ENCODE data around the gene HTT.

The HTT gene

DNA sequence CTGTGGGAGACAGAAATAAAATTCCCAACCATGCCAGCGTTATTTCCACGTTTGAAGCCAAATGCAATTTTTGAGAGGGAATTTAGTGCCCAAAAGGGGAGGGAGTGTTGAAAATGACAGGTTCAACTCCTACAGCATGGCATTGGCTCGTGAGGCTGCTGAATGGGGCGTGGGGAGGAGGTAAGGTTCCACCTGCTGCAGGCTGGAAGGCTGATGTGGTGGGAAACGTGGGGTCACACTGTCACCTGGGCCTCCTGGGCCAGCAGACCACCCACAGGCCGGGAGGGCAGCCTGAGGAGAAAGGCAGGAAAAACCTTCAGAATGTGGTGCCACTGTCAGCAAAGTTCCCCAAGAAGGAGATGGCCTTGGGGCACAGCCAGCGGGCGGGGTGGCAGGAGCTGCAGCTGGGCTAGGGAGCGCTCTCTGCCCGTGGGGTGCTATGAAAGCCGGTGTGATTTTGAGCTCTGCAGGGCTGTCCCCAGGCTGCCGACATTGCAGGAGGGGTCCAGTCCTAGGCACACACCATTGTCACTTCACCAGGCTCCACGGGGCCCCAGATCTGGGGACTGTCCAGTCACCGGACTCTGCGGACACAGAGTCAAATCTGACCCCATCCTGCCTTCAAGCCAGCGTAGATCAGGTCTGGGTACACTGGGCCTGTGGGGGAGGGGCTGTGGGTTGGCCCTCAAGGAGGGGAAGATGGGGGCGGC lies 194.1 kb downstream of the HTT start:
- Histone ChIP-seq H3K4me2 (ENCODE audit: insufficient read depth, low read length, poor library complexity, severe bottlenecking) (no peak overlapping the region), H3K9me3 (replicated peaks in 1 of 2; ENCODE audit: control insufficient read depth in 2 of 2, insufficient read depth in 1 of 2, low read depth in 1 of 2, low read length in 2 of 2) (no peaks in the 10 kb centered on the region), H3K79me1 (ENCODE audit: low read depth, low read length) (no peaks in the 10 kb centered on the region), H3K14ac (ENCODE audit: low read length) (no peak overlapping the region), H3K36me3 (replicated peaks in 1 of 2; ENCODE audit: control insufficient read depth in 2 of 2, insufficient read depth in 2 of 2, low read length in 2 of 2) (no peaks in the 10 kb centered on the region), H2AFZ (ENCODE audit: low read length) (no peak overlapping the region), H4K8ac (ENCODE audit: low read depth, low read length) (no peak overlapping the region), H3K4me3 (ENCODE audit: low read length in 2 of 2) (no peak overlapping the region), H2BK120ac (ENCODE audit: low read depth, low read length) (peak overlapping the region; percentile 92), H3K23ac (ENCODE audit: low read depth, low read length, poor library complexity) (no peak overlapping the region), H3K4me1 (ENCODE audit: control insufficient read depth in 2 of 2, insufficient read depth in 1 of 2, low read depth in 1 of 2, low read length in 2 of 2) (peaks cover 8 to 12% of the 10 kb centered on the region in 2 donors), H3K18ac (ENCODE audit: low read length) (peak overlapping the region; percentile 92), H3K9ac (ENCODE audit: low read depth, low read length, poor library complexity) (peak overlapping the region; percentile 64), H2BK15ac (ENCODE audit: low read length) (peak overlapping the region; percentile 96), H4K91ac (ENCODE audit: low read depth, low read length, poor library complexity) (no peak overlapping the region), H2BK5ac (ENCODE audit: low read length) (peak overlapping the region; percentile 59), H3K27ac (replicated peaks; ENCODE audit: low read length) (no peak overlapping the region), H3K4ac (ENCODE audit: low read length) (no peak overlapping the region), H2AK5ac (ENCODE audit: low read depth, low read length) (peak overlapping the region; percentile 96), H3K27me3 (ENCODE audit: control insufficient read depth in 3 of 3, insufficient read depth in 3 of 3, low read depth in 1 of 3, low read length in 3 of 3) (no peaks in the 10 kb centered on the region), H2BK12ac (ENCODE audit: low read length) (no peak overlapping the region)
- WGBS, 2 donors (ENCODE audit: extremely low coverage in 2 of 2, insufficient read length in 2 of 2, insufficient replicate concordance in 1 of 2), result no CpG with 5 or more reads among the region's 17 CpGs
- DNase-seq (ENCODE audit: low spot score), result no peak

DNA sequence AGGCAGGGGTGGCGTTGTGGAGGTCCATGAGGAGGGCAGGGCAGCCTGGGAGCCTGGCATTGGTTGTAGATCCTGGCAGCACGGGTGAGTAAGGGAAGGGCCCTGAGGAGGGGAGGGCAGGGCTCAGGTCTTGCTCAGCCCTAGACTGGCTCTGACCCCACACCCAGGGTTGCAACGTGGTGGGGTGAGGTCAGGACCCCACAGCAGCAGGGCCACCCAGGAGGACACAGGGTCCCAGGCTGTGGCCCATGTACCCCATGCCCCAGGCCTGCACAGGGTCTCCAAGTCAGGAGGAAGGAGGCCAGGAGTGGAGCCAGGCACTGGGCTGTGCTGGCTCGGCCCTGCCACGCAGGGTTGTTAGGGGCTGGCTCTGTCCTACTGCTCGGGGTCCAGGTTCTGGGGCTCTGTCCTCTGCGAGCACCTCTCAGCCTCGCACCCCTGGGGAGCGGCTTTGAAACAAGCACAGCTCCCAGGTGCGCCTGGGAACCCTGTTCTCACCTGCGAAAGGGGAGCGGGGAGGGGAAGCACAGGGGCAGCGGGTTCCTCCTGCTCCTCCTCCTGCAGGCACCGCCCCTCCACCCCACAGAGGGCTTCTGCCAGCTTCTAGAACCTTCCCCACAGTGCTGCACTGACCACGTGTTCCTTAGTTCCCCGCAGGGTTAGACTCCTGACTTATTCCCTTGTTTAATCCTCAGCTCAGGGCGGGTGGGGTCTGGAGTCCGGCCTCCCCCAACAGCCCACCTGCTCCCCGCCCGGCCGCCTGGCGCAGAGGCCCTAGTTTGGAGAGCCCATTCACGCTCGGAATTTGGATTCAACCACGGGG lies 194.8 kb downstream of the HTT start:
- no peak overlapping the region for H3K4ac ChIP-seq (ENCODE audit: low read length)
- H3K36me3 ChIP-seq (replicated peaks in 1 of 2; ENCODE audit: control insufficient read depth in 2 of 2, insufficient read depth in 2 of 2, low read length in 2 of 2), result no peaks in the 10 kb centered on the region
- H3K23ac ChIP-seq (ENCODE audit: low read depth, low read length, poor library complexity), result no peak overlapping the region
- peak overlapping the region; percentile 96 for H2BK15ac ChIP-seq (ENCODE audit: low read length)
- H3K4me2 ChIP-seq (ENCODE audit: insufficient read depth, low read length, poor library complexity, severe bottlenecking), result no peak overlapping the region
- H4K8ac ChIP-seq (ENCODE audit: low read depth, low read length), result peak overlapping the region; percentile 76
- H2BK120ac ChIP-seq (ENCODE audit: low read depth, low read length), result peak overlapping the region; percentile 92
- peak overlapping the region; percentile 77 for H2BK5ac ChIP-seq (ENCODE audit: low read length)
- H2BK12ac ChIP-seq (ENCODE audit: low read length), result no peak overlapping the region
- H3K9ac ChIP-seq (ENCODE audit: low read depth, low read length, poor library complexity), result peak overlapping the region; percentile 24
- no peak overlapping the region for H3K14ac ChIP-seq (ENCODE audit: low read length)
- no peak for DNase-seq (ENCODE audit: low spot score)
- H3K9me3 ChIP-seq (replicated peaks in 1 of 2; ENCODE audit: control insufficient read depth in 2 of 2, insufficient read depth in 1 of 2, low read depth in 1 of 2, low read length in 2 of 2), result no peaks in the 10 kb centered on the region
- H2AK5ac ChIP-seq (ENCODE audit: low read depth, low read length), result peak overlapping the region; percentile 96
- H3K79me1 ChIP-seq (ENCODE audit: low read depth, low read length), result no peaks in the 10 kb centered on the region
- H3K4me3 ChIP-seq (ENCODE audit: low read length in 2 of 2), result no peak overlapping the region
- H3K18ac ChIP-seq (ENCODE audit: low read length), result peak overlapping the region; percentile 92
- peak overlapping the region; percentile 4 for H2AFZ ChIP-seq (ENCODE audit: low read length)
- no CpG with 5 or more reads among the region's 25 CpGs for WGBS, 2 donors (ENCODE audit: extremely low coverage in 2 of 2, insufficient read length in 2 of 2, insufficient replicate concordance in 1 of 2)
- no peaks in the 10 kb centered on the region for H3K27me3 ChIP-seq (ENCODE audit: control insufficient read depth in 3 of 3, insufficient read depth in 3 of 3, low read depth in 1 of 3, low read length in 3 of 3)
- peaks cover 8 to 12% of the 10 kb centered on the region in 2 donors for H3K4me1 ChIP-seq (ENCODE audit: control insufficient read depth in 2 of 2, insufficient read depth in 1 of 2, low read depth in 1 of 2, low read length in 2 of 2)
- no peak overlapping the region for H3K27ac ChIP-seq (replicated peaks; ENCODE audit: low read length)
- H4K91ac ChIP-seq (ENCODE audit: low read depth, low read length, poor library complexity), result no peak overlapping the region

DNA sequence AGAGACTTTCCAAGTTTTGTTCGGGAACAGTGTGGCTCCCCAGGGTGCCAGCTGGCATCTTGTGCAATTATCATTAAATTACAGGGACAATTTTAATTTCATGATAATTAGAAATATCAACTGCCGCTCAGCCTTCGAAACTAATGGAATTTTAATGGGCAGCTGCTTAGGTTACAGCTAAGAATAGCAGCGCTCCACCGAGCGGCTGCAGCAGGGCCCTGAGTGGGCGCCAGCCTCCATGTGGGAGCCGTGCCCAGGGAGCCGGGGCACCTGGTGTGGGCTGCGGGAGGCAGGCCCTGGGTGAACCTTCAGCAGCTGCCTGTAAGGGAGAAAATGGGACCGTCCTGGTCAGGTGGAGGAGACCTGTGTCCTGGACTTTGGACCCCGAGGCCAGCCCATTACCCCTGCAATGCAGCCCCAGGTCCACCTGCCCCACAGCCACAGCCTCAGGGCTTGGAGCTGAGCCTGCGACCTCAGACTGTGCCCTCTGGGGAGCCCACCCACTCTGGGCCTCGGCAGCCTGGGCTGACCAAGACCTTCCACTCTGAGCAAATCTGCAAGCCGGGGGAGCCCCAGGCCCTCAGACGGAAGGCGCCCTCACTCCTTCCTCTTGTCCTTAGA lies 195.6 kb downstream of the HTT start:
- Histone ChIP-seq H2AFZ (ENCODE audit: low read length) (no peak overlapping the region), H2BK120ac (ENCODE audit: low read depth, low read length) (no peak overlapping the region), H2AK5ac (ENCODE audit: low read depth, low read length) (peak overlapping the region; percentile 89), H3K18ac (ENCODE audit: low read length) (peak overlapping the region; percentile 52), H3K27me3 (ENCODE audit: control insufficient read depth in 3 of 3, insufficient read depth in 3 of 3, low read depth in 1 of 3, low read length in 3 of 3) (no peaks in the 10 kb centered on the region), H2BK5ac (ENCODE audit: low read length) (peak overlapping the region; percentile 77), H2BK15ac (ENCODE audit: low read length) (no peak overlapping the region), H3K4me2 (ENCODE audit: insufficient read depth, low read length, poor library complexity, severe bottlenecking) (no peak overlapping the region), H3K36me3 (replicated peaks in 1 of 2; ENCODE audit: control insufficient read depth in 2 of 2, insufficient read depth in 2 of 2, low read length in 2 of 2) (no peaks in the 10 kb centered on the region), H3K27ac (replicated peaks; ENCODE audit: low read length) (no peak overlapping the region), H4K91ac (ENCODE audit: low read depth, low read length, poor library complexity) (peak overlapping the region; percentile 65), H3K4me1 (ENCODE audit: control insufficient read depth in 2 of 2, insufficient read depth in 1 of 2, low read depth in 1 of 2, low read length in 2 of 2) (peaks cover 8 to 12% of the 10 kb centered on the region in 2 donors), H3K9me3 (replicated peaks in 1 of 2; ENCODE audit: control insufficient read depth in 2 of 2, insufficient read depth in 1 of 2, low read depth in 1 of 2, low read length in 2 of 2) (no peaks in the 10 kb centered on the region), H3K4ac (ENCODE audit: low read length) (no peak overlapping the region), H3K79me1 (ENCODE audit: low read depth, low read length) (no peaks in the 10 kb centered on the region), H3K4me3 (ENCODE audit: low read length in 2 of 2) (no peak overlapping the region), H2BK12ac (ENCODE audit: low read length) (peak overlapping the region; percentile 31), H3K9ac (ENCODE audit: low read depth, low read length, poor library complexity) (no peak overlapping the region), H3K23ac (ENCODE audit: low read depth, low read length, poor library complexity) (no peak overlapping the region), H4K8ac (ENCODE audit: low read depth, low read length) (no peak overlapping the region), H3K14ac (ENCODE audit: low read length) (no peak overlapping the region)
- no peak for DNase-seq (ENCODE audit: low spot score)
- WGBS, 2 donors (ENCODE audit: extremely low coverage in 2 of 2, insufficient read length in 2 of 2, insufficient replicate concordance in 1 of 2), result no CpG with 5 or more reads among the region's 17 CpGs

DNA sequence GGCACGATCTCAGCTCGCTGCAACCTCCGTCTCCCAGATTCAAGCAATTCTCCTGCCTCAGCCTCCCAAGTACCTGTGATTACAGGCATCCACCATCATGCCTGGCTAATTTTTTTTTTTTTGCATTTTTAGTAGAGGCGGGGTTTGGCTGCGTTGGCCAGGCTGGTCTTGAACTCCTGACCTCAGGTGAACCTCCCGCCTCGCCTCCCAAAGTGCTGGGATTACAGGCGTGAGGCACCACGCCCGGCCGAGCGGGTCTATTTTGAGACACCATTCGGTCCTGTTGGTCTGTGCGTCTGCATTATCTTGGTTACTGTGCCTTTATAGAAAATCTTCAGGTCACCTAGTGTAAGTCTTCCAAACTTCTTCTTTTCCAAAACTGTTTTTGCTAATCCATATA lies 196.7 kb downstream of the HTT start:
- Histone ChIP-seq H3K9ac (ENCODE audit: low read depth, low read length, poor library complexity) (no peak overlapping the region), H2BK15ac (ENCODE audit: low read length) (no peak overlapping the region), H3K36me3 (replicated peaks in 1 of 2; ENCODE audit: control insufficient read depth in 2 of 2, insufficient read depth in 2 of 2, low read length in 2 of 2) (no peaks in the 10 kb centered on the region), H2BK12ac (ENCODE audit: low read length) (no peak overlapping the region), H3K79me1 (ENCODE audit: low read depth, low read length) (no peaks in the 10 kb centered on the region), H3K4ac (ENCODE audit: low read length) (no peak overlapping the region), H3K4me3 (ENCODE audit: low read length in 2 of 2) (no peak overlapping the region), H3K27me3 (ENCODE audit: control insufficient read depth in 3 of 3, insufficient read depth in 3 of 3, low read depth in 1 of 3, low read length in 3 of 3) (no peaks in the 10 kb centered on the region), H4K91ac (ENCODE audit: low read depth, low read length, poor library complexity) (no peak overlapping the region), H3K27ac (replicated peaks; ENCODE audit: low read length) (no peak overlapping the region), H3K23ac (ENCODE audit: low read depth, low read length, poor library complexity) (no peak overlapping the region), H3K18ac (ENCODE audit: low read length) (no peak overlapping the region), H3K9me3 (replicated peaks in 1 of 2; ENCODE audit: control insufficient read depth in 2 of 2, insufficient read depth in 1 of 2, low read depth in 1 of 2, low read length in 2 of 2) (no peaks in the 10 kb centered on the region), H3K4me1 (ENCODE audit: control insufficient read depth in 2 of 2, insufficient read depth in 1 of 2, low read depth in 1 of 2, low read length in 2 of 2) (peaks cover 8 to 12% of the 10 kb centered on the region in 2 donors), H3K4me2 (ENCODE audit: insufficient read depth, low read length, poor library complexity, severe bottlenecking) (no peak overlapping the region), H2BK5ac (ENCODE audit: low read length) (no peak overlapping the region), H4K8ac (ENCODE audit: low read depth, low read length) (no peak overlapping the region), H2BK120ac (ENCODE audit: low read depth, low read length) (no peak overlapping the region), H2AK5ac (ENCODE audit: low read depth, low read length) (no peak overlapping the region), H2AFZ (ENCODE audit: low read length) (no peak overlapping the region), H3K14ac (ENCODE audit: low read length) (no peak overlapping the region)
- WGBS, 2 donors (ENCODE audit: extremely low coverage in 2 of 2, insufficient read length in 2 of 2, insufficient replicate concordance in 1 of 2), result no CpG with 5 or more reads among the region's 14 CpGs
- no peak for DNase-seq (ENCODE audit: low spot score)
